Measurements from ENCODE around the gene ME3.

- TF ChIP-seq, protein P1, sequence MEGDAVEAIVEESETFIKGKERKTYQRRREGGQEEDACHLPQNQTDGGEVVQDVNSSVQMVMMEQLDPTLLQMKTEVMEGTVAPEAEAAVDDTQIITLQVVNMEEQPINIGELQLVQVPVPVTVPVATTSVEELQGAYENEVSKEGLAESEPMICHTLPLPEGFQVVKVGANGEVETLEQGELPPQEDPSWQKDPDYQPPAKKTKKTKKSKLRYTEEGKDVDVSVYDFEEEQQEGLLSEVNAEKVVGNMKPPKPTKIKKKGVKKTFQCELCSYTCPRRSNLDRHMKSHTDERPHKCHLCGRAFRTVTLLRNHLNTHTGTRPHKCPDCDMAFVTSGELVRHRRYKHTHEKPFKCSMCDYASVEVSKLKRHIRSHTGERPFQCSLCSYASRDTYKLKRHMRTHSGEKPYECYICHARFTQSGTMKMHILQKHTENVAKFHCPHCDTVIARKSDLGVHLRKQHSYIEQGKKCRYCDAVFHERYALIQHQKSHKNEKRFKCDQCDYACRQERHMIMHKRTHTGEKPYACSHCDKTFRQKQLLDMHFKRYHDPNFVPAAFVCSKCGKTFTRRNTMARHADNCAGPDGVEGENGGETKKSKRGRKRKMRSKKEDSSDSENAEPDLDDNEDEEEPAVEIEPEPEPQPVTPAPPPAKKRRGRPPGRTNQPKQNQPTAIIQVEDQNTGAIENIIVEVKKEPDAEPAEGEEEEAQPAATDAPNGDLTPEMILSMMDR (IDR thresholded peaks at IDR 0.05), result no peak
- TF ChIP-seq POLR2A (IDR thresholded peaks at IDR 0.05), result no peak
- no peak for TF ChIP-seq EP300 (IDR thresholded peaks at IDR 0.05)
These were observed 161.3 kb downstream of the ME3 start for GRCh38 chr11:86511086-86511551.
